Ectodermal cell (in vitro differentiated cells): ENCODE results near the gene SMCO2.

ENCODE experiments used
- H3K27ac ChIP-seq: 2 replicates; pipeline ENCODE4 v1.7.0; 2013; ENCODE audit warnings: mild to moderate bottlenecking, low read depth, low read length; ENCODE audit not compliant: insufficient read depth, poor library complexity, severe bottlenecking
- H3K27me3 ChIP-seq: 2 replicates; pipeline ENCODE4 v1.7.0; 2013; ENCODE audit warnings: mild to moderate bottlenecking, low read length; ENCODE audit not compliant: insufficient read depth, control insufficient read depth, poor library complexity, severe bottlenecking
- H3K36me3 ChIP-seq: one replicate; pipeline ENCODE4 v1.7.0; 2013; ENCODE audit warnings: low read length; ENCODE audit not compliant: control insufficient read depth, insufficient read depth
- H3K4me1 ChIP-seq: one replicate; pipeline ENCODE4 v1.7.0; 2013; ENCODE audit warnings: low read length; ENCODE audit not compliant: control insufficient read depth, insufficient read depth
- H3K4me3 ChIP-seq: 2 replicates; pipeline ENCODE4 v1.7.0; 2013; ENCODE audit warnings: low read depth, low read length, control low read depth; ENCODE audit not compliant: insufficient read depth
- H3K9me3 ChIP-seq: 2 replicates; pipeline ENCODE4 v1.7.0; 2013; ENCODE audit warnings: mild to moderate bottlenecking, low read length, moderate library complexity; ENCODE audit not compliant: control insufficient read depth
- WGBS, 2 experiments: methylation state at CpG; one replicate each; pipeline ENCODE4 v1.1.7; 2013; ENCODE audit warnings: missing lambda C conversion rate in 2 of 2; 5-methylcytosine and 5-hydroxymethylcytosine counted together

Gene SMCO2

DNA sequence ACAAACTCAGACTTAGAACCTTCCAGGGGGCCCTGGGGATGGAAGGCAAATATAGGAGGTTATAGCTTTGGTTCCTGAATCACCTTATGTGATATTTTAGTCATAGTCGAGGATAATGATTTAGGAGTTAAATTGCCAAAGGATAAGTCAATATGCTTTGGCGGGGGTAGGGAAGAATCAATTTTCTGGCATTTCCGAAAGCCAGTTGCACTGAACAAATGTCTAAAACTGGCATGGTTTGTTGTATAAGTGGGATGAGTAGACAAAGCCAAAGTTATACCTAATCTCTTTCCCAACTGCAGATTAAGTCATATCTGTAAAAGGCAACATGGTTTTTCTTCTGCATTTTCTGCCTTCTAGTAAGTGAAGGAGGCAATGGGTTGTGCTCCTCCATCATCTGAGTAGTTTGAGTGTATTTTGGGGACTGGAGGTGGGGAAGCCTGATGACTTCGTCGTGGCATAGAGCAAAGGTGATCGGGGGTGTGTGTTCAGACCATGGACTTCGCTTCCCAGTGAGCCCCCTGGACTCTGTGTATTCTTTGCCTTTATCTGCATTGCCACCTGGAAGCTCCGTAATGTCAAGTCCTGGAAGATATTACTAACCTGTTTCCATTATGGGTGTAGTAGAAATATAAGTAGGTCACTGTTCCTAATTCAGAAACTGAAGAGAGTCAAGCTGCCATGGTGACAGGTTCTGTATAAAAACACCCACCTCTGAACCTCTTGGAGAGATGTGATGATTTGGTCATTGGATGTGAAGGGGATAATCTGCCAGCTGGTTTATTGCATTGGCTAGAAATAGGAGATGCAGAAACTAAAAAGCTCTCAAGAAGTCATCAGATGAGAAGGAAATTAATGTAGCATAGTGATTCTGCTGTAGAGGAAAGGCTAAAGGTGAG, 102.0 kb downstream of the SMCO2 start:
- no peaks in the 10 kb centered on the region for H3K27me3 ChIP-seq
- no peaks in the 10 kb centered on the region for H3K4me1 ChIP-seq
- no peaks in the 10 kb centered on the region for H3K9me3 ChIP-seq
- WGBS, 2 experiments: 96% methylated on average over 8 of the region's 8 CpGs
- no peaks in the 10 kb centered on the region for H3K36me3 ChIP-seq
- no peak overlapping the region for H3K27ac ChIP-seq
- no peak overlapping the region for H3K4me3 ChIP-seq

DNA sequence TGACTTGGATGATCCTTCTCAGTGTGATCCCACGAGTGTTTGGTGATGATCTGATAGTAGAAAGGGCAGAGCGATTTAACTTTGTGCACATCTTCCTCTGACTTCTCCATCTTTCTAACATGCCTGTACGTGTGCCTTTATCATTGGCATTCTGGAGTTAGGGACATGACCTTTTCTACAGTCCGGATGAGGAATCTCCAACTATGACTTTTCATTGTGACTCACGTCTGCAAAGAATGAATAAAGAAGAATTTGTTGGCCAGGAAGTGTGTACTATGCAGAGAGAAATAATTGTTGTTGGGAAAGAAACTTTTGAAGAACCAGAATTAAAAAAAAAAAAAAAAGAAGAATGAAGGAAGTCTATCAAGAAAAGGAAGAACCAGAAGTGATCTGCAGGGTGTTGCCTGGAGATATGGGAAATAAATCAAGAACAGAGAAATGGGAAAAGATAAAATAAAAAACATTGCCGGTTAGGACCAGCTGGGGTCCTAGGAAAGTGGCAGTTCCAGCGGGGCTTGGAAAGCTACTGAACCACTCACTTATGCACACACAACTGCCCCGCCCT, 102.8 kb downstream of the SMCO2 start:
- Histone ChIP-seq H3K9me3 (no peaks in the 10 kb centered on the region), H3K36me3 (no peaks in the 10 kb centered on the region), H3K27me3 (no peaks in the 10 kb centered on the region), H3K27ac (no peak overlapping the region), H3K4me3 (no peak overlapping the region), H3K4me1 (no peaks in the 10 kb centered on the region)
- 83 to 89% methylated on average over 8 of the region's 8 CpGs for WGBS, 2 experiments

DNA sequence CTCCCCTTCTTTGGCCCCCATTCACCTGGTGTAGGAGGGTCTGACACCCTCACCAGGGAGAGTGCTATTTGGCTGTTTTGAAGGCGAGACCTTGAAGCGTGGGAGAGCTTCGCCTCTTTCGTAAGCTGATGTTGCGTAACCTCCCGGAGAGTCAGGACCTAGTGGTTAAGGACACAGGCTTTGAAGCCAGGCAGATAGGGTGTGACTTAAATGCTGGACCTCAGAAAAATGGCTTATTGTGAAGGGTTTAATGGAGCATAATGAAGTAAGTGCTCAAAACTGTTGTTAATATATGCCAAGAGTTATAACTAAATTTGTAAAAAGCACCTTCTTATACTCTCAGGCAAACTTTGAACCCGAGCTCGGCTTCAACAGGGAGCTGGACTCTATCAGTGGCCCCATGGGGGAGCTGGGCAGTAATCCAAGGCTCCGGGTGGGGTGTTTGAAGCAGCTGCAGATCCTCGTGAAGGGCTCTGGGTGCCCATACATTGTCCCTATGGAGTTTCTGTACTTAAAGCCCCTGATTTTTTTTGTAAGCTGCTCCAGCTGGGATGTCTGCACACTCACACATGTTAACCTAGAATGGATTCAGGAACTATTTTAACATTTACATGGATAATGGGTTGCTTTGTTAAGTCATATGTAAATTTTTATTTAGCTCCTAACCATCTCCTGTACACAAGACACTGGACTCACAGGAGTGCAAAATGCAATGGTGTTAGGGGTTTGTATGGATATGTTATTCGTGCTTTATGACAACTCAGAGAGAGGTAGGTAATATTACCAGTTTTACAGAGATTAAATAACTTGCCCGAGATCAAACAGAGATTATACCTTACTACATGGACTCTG, 103.5 kb downstream of the SMCO2 start:
- Histone ChIP-seq H3K27me3 (no peaks in the 10 kb centered on the region), H3K4me3 (no peak overlapping the region), H3K4me1 (no peaks in the 10 kb centered on the region), H3K27ac (no peak overlapping the region), H3K9me3 (no peaks in the 10 kb centered on the region), H3K36me3 (no peaks in the 10 kb centered on the region)
- WGBS, 2 experiments: 74 to 82% methylated on average over 11 to 12 of the region's 12 CpGs

DNA sequence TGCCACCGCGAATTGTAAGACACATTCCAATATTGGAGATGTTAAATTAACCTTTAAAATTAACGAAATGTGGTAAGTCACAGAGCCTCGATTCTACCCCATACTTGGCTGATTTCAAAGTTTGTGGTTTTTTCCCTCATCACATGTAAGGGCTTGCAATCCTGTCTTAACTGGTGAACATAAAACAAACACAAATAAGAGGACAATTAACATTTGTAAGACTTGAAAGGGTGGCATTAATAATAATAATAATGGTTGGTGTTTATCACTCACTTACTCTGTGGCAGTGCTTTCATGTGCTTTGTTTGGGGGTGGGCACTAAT, 104.1 kb downstream of the SMCO2 start:
- 89 to 90% methylated on average over 4 of the region's 4 CpGs for WGBS, 2 experiments
- no peaks in the 10 kb centered on the region for H3K27me3 ChIP-seq
- H3K9me3 ChIP-seq: no peaks in the 10 kb centered on the region
- H3K4me3 ChIP-seq: no peak overlapping the region
- no peaks in the 10 kb centered on the region for H3K4me1 ChIP-seq
- H3K27ac ChIP-seq: no peak overlapping the region
- H3K36me3 ChIP-seq: no peaks in the 10 kb centered on the region

DNA sequence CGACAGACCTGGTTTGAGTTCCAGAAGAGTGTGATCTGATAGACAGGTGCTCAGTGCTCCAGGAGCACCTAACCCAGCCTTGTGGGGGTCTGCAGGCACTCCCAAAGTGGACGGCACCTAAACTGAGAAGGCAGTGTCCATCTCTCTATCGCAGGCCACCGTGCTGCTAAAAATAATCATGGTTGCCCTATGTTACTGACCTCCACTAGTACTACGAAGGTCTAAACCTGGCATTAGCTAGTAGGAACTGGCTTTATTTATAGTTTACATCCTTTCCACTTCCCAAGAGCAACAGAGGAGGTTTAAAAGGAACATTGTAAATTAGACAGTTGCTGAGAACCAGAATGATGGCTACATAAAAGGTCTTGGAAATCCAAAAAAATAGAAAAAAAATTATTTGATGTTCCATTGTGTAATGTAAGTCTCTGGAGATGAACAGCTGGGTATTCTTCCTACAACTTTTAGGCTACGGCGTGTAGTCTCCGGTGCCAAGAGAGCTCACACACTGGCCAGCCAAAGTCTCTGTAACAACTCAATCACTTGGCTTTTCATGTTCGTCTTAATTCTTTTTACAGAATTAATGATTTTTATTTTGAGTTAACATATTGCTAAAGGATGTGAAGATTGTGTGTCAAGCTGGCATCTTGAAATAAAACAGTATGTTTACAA, 104.8 kb downstream of the SMCO2 start:
- H3K4me1 ChIP-seq: no peaks in the 10 kb centered on the region
- no peak overlapping the region for H3K4me3 ChIP-seq
- H3K27ac ChIP-seq: no peak overlapping the region
- H3K9me3 ChIP-seq: no peaks in the 10 kb centered on the region
- no peaks in the 10 kb centered on the region for H3K27me3 ChIP-seq
- H3K36me3 ChIP-seq: no peaks in the 10 kb centered on the region
- 95 to 96% methylated on average over 9 of the region's 9 CpGs for WGBS, 2 experiments
